BJ (cell line): ENCODE measurements around the gene CTNND2. TPM values are rescaled to one million over a fixed set of nuclear protein-coding genes. Genes with fewer than 3 reads are reported as not detected.

Experiments used
- CTCF ChIA-PET: fragments of 350-600 bp; formaldehyde crosslinking; extraction: SDS; loops from one replicate; lab custom pipeline; 2021; ENCODE audit warnings: antibody characterized with exemption, inconsistent platforms; lab: Yijun Ruan, JAX
- POLR2A ChIA-PET: fragments of 300-600 bp; sonication (Branson Sonifier 250); formaldehyde crosslinking; extraction: SDS; loops from one replicate; lab custom pipeline; 2021; ENCODE audit warnings: antibody characterized with exemption; lab: Charles Lee
- DNase-seq: peaks from one replicate; pipeline ENCODE4 v3.0.0-alpha.2; 2011; ENCODE audit warnings: low read depth
- H3K27me3 ChIP-seq: 2 replicates; pipeline ENCODE4 v1.6.0; 2011; ENCODE audit warnings: low read length; ENCODE audit not compliant: control insufficient read depth, insufficient read depth
- H3K36me3 ChIP-seq: 2 replicates; pipeline ENCODE4 v1.5.1; 2011; ENCODE audit warnings: low read length; ENCODE audit not compliant: control insufficient read depth, insufficient read depth
- H3K4me3 ChIP-seq: 2 replicates; pipeline ENCODE4 v1.5.1; 2011; ENCODE audit warnings: low read depth, mild to moderate bottlenecking, control low read depth, low read length
- CTCF ChIP-seq: IDR thresholded peaks from 2 replicates; pipeline ENCODE4 v1.5.1; 2011; ENCODE audit warnings: low read depth, mild to moderate bottlenecking, control low read depth, inconsistent platforms, low read length, moderate library complexity; ENCODE audit not compliant: insufficient read depth
- polyA plus RNA-seq: library from polyadenylated mRNA; depleted of rRNA; stranded (reverse); fragments of >200 nt; gene quantifications from 2 replicates; pipeline ENCODE4 v1.2.3, GENCODE V29; 2011

Gene CTNND2
- polyA plus RNA-seq, 1 experiment = not detected

GRCh38 chr5:11757661-11758060, 146.6 kb downstream of the CTNND2 start:
- Histone ChIP-seq H3K4me3 (no peak overlapping the region), H3K36me3 (no peaks in the 10 kb centered on the region), H3K27me3 (no peaks in the 10 kb centered on the region)
- ChIA-PET POLR2A (no interaction called here), CTCF (no interaction called here)
- no peak for DNase-seq
- no peak for TF ChIP-seq CTCF

- DNase-seq = no peak
- ChIA-PET POLR2A (no interaction called here), CTCF (no interaction called here)
- no peak overlapping the region for H3K4me3 ChIP-seq
- H3K36me3 ChIP-seq = no peaks in the 10 kb centered on the region
- TF ChIP-seq CTCF = no peak
- no peaks in the 10 kb centered on the region for H3K27me3 ChIP-seq
These were observed 167.2 kb downstream of the CTNND2 start for GRCh38 chr5:11737010-11737409.

- POLR2A ChIA-PET = no interaction called here
- no peak for DNase-seq
- TF ChIP-seq CTCF = no peak
- Histone ChIP-seq H3K4me3 (no peak overlapping the region), H3K27me3 (no peaks in the 10 kb centered on the region), H3K36me3 (no peaks in the 10 kb centered on the region)
- CTCF ChIA-PET = no interaction called here
These were observed 169.9 kb downstream of the CTNND2 start for GRCh38 chr5:11734369-11734768.

GRCh38 chr5:11733840-11734192, 170.4 kb downstream of the CTNND2 start:
- DNase-seq = no peak
- POLR2A ChIA-PET = no interaction called here
- no peak for TF ChIP-seq CTCF
- no peaks in the 10 kb centered on the region for H3K36me3 ChIP-seq
- H3K4me3 ChIP-seq = no peak overlapping the region
- H3K27me3 ChIP-seq = no peaks in the 10 kb centered on the region
- CTCF ChIA-PET = no interaction called here

GRCh38 chr5:11733185-11733839, 170.9 kb downstream of the CTNND2 start:
- H3K27me3 ChIP-seq = no peaks in the 10 kb centered on the region
- no peak overlapping the region for H3K4me3 ChIP-seq
- no peak for DNase-seq
- CTCF ChIA-PET = no interaction called here
- TF ChIP-seq CTCF = no peak
- POLR2A ChIA-PET = no interaction called here
- no peaks in the 10 kb centered on the region for H3K36me3 ChIP-seq
